Osteoblast (primary cell): ENCODE measurements around the gene AHCYL2. TPM values are rescaled to one million over a fixed set of nuclear protein-coding genes. Genes with fewer than 3 reads are reported as not detected.

Experiments used
- DNase-seq: peaks from one replicate; pipeline ENCODE4 v3.0.0; 2011; ENCODE audit warnings: low spot score, mixed read lengths; ENCODE audit not compliant: insufficient read length; ENCODE audit errors: missing footprints
- H2AFZ ChIP-seq: 2 replicates; pipeline ENCODE4 v1.6.0; 2011; ENCODE audit warnings: mild to moderate bottlenecking, low read length
- H3K27ac ChIP-seq: 2 replicates; pipeline ENCODE4 v1.5.1; 2011; ENCODE audit warnings: mild to moderate bottlenecking, low read depth, low read length, moderate library complexity
- H3K27me3 ChIP-seq: 2 replicates; pipeline ENCODE4 v1.6.0; 2012; ENCODE audit warnings: mild to moderate bottlenecking, control low read depth, inconsistent platforms, low read length, moderate library complexity; ENCODE audit not compliant: insufficient read depth
- H3K36me3 ChIP-seq: 2 replicates; pipeline ENCODE4 v1.5.1; 2011; ENCODE audit warnings: mild to moderate bottlenecking, low read length, control low read depth, moderate library complexity; ENCODE audit not compliant: insufficient read depth
- H3K4me1 ChIP-seq: 2 replicates; pipeline ENCODE4 v1.5.1; 2011; ENCODE audit warnings: mild to moderate bottlenecking, low read length, control low read depth, moderate library complexity; ENCODE audit not compliant: insufficient read depth
- H3K4me2 ChIP-seq: 2 replicates; pipeline ENCODE4 v1.6.0; 2011; ENCODE audit warnings: mild to moderate bottlenecking, low read length; ENCODE audit not compliant: insufficient read depth
- H3K4me3 ChIP-seq: fragments of 200-600 bp; sonication (generic); 3 replicates; pipeline ENCODE4 v1.5.1; 2012; ENCODE audit warnings: mild to moderate bottlenecking, low read length, inconsistent platforms; ENCODE audit not compliant: insufficient read depth
- H3K79me2 ChIP-seq: 2 replicates; pipeline ENCODE4 v1.6.0; 2012; ENCODE audit warnings: mild to moderate bottlenecking, low read length, control low read depth, inconsistent platforms; ENCODE audit not compliant: insufficient read depth
- H3K9me3 ChIP-seq: 2 replicates; pipeline ENCODE4 v1.5.1; 2011; ENCODE audit warnings: low read depth, low read length, control low read depth
- H4K20me1 ChIP-seq: 2 replicates; pipeline ENCODE4 v1.6.0; 2012; ENCODE audit warnings: mild to moderate bottlenecking, low read length, control low read depth; ENCODE audit not compliant: insufficient read depth
- total RNA-seq: library from RNA; depleted of rRNA; stranded (reverse); fragments of >200 nt; gene quantifications from 2 replicates; pipeline ENCODE4 v1.2.3, GENCODE V29; 2012
- TF ChIP-seq, protein P1 (sequence below): IDR thresholded peaks from 2 replicates; pipeline ENCODE4 v1.5.1; 2011; ENCODE audit warnings: mild to moderate bottlenecking, low read depth, low read length, moderate library complexity; ENCODE audit errors: extremely low read depth

Gene AHCYL2
- total RNA-seq, 1 donor = 10.1 TPM

DNA sequence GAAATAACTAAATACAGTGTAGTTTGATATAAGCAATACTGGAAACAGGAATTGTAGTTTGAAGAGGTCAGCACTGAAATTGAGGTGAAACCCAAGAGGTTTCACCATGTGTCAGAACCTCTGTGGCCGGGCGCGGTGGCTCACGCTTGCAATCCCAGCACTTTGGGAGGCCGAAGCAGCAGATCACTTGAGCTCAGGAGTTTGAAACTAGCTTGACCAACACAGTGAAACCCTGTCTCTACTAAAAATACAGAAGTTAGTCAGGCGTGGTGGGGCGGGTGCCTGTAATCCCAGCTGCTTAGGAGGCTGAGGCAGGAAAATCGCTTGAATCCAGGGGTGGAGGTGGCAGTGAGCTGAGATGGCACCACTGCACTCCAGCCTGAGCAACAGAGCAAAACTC lies 13.7 kb downstream of the AHCYL2 start:
- Histone ChIP-seq H3K4me3 (no peak overlapping the region), H3K79me2 (no peaks in the 10 kb centered on the region)
- TF ChIP-seq, protein P1, sequence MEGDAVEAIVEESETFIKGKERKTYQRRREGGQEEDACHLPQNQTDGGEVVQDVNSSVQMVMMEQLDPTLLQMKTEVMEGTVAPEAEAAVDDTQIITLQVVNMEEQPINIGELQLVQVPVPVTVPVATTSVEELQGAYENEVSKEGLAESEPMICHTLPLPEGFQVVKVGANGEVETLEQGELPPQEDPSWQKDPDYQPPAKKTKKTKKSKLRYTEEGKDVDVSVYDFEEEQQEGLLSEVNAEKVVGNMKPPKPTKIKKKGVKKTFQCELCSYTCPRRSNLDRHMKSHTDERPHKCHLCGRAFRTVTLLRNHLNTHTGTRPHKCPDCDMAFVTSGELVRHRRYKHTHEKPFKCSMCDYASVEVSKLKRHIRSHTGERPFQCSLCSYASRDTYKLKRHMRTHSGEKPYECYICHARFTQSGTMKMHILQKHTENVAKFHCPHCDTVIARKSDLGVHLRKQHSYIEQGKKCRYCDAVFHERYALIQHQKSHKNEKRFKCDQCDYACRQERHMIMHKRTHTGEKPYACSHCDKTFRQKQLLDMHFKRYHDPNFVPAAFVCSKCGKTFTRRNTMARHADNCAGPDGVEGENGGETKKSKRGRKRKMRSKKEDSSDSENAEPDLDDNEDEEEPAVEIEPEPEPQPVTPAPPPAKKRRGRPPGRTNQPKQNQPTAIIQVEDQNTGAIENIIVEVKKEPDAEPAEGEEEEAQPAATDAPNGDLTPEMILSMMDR = no peak

DNA sequence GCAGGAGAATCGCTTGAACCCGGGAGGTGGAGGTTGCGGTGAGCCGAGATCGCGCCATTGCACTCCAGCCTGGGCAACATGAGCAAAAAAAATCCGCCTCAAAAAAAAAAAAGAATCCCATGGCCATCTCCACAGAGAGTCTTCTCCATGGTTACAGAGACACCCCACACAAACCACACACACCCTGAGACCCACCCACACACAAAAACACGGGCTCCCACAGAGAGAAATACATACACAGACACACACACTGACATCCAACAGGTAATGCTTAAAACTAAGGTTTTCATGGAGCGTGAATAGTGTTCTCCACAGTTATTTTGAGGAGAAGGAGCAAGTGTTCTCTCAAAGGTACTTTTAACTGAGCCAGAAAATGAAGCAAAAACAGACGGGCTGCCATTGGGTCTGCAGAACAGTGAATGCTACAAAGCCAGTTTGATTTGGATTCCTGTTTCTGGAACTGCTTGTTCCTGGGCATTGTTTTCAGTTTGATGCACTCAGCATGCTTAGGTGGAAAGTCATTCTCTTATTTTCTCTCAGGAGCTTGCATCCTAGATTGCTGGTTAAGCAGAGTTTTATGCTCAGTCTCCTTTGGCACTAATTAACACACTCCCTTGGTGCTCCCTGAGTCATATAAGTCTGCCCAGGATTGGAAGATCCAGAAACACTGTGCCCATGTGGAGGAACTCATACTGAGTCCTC lies 15.4 kb downstream of the AHCYL2 start:
- Histone ChIP-seq H3K4me2 (no peak overlapping the region), H3K36me3 (no peaks in the 10 kb centered on the region), H3K4me3 (no peak overlapping the region), H4K20me1 (no peaks in the 10 kb centered on the region), H3K27ac (no peak overlapping the region), H3K9me3 (no peaks in the 10 kb centered on the region), H3K79me2 (no peaks in the 10 kb centered on the region), H3K27me3 (no peaks in the 10 kb centered on the region), H2AFZ (no peak overlapping the region), H3K4me1 (peaks cover 7% of the 10 kb centered on the region)
- DNase-seq = no peak
- TF ChIP-seq, protein P1 = no peak

More for the DNA sequence above, 13.7 kb downstream of the AHCYL2 start:
- no peak overlapping the region for H3K4me2 ChIP-seq
- H4K20me1 ChIP-seq = no peaks in the 10 kb centered on the region
- no peaks in the 10 kb centered on the region for H3K36me3 ChIP-seq
- H2AFZ ChIP-seq = no peak overlapping the region
- no peaks in the 10 kb centered on the region for H3K27me3 ChIP-seq
- H3K9me3 ChIP-seq = no peaks in the 10 kb centered on the region
- H3K4me1 ChIP-seq = peaks cover 7% of the 10 kb centered on the region
- no peak overlapping the region for H3K27ac ChIP-seq
- no peak for DNase-seq

DNA sequence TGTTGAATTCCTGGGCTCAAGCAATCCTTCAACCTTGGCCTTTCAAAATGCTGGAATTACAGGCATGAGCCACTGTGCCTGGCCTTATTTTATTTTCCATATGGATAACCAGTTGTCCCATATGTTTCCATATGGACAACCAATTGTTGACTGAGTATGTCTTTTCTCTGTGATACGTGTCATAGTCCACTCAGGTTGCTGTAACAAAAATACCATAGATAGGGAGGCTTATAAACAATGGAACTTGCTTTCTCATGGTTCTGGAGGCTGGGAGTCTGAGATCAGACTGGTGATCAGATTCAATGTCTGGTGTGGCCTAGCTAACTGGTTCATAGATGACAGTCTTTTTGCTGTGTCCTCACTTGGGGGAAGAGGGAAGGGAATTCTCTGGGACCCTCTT lies 19.4 kb downstream of the AHCYL2 start:
- DNase-seq = no peak
- TF ChIP-seq, protein P1 = no peak
- no peaks in the 10 kb centered on the region for H3K36me3 ChIP-seq
- H3K9me3 ChIP-seq = no peaks in the 10 kb centered on the region
- no peak overlapping the region for H3K27ac ChIP-seq
- no peaks in the 10 kb centered on the region for H4K20me1 ChIP-seq
- no peak overlapping the region for H2AFZ ChIP-seq
- H3K4me1 ChIP-seq = peaks cover 7% of the 10 kb centered on the region
- H3K27me3 ChIP-seq = no peaks in the 10 kb centered on the region
- no peak overlapping the region for H3K4me3 ChIP-seq
- H3K79me2 ChIP-seq = no peaks in the 10 kb centered on the region
- no peak overlapping the region for H3K4me2 ChIP-seq

DNA sequence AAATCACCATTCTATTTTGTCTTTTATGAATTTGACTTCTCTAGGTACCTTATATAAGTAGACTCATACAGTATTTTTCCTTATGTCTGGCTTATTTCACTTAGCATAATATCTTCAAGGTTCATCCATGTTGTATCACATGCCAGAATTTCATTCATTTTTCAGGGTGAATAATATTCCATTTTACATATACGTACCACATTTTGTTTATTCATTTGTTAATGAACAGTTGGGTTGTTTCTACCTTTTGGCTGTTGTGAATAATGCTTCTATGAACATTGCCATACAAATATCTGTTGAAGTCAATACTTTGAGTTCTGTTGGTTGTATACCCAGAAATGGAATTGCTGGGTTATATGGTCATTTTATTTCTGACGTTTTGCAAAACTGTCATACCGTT lies 20.7 kb downstream of the AHCYL2 start:
- Histone ChIP-seq H3K4me1 (peaks cover 2% of the 10 kb centered on the region), H3K79me2 (peaks cover 3% of the 10 kb centered on the region), H3K36me3 (no peaks in the 10 kb centered on the region), H3K4me2 (no peak overlapping the region), H3K4me3 (no peak overlapping the region), H3K27me3 (no peaks in the 10 kb centered on the region), H4K20me1 (no peaks in the 10 kb centered on the region), H2AFZ (no peak overlapping the region), H3K9me3 (no peaks in the 10 kb centered on the region), H3K27ac (no peak overlapping the region)
- TF ChIP-seq, protein P1 = no peak
- DNase-seq = no peak
